ENCODE measurements around the gene SERPINB6.

DNA sequence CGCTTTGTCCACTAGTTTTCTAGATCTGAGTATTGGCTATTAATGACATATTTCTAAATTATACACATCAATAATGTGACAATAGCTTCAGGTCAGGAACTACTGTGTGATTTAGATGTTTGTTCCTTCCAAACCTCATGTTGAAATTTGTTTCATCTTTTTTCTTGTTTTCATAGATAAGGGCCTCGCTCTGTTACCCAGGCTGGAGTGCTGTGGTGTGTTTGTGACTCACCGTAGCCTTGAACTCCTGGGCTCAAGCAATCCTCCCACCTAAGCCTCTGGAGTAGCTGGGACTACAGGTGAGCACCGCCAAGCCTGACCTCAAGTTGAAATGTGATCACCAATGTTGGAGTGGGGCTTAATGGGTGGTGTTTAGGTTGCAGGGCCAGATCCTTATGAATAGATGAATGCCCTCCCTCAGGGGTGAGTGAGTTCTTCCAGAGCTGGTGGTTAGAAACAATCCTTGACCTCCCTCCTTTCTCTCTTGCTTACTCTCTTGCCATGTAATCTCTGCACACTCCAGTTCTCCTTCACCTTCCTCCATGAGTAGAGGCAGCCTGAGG lies 22.5 kb upstream of the SERPINB6 start:
- TF ChIP-seq, protein P1, sequence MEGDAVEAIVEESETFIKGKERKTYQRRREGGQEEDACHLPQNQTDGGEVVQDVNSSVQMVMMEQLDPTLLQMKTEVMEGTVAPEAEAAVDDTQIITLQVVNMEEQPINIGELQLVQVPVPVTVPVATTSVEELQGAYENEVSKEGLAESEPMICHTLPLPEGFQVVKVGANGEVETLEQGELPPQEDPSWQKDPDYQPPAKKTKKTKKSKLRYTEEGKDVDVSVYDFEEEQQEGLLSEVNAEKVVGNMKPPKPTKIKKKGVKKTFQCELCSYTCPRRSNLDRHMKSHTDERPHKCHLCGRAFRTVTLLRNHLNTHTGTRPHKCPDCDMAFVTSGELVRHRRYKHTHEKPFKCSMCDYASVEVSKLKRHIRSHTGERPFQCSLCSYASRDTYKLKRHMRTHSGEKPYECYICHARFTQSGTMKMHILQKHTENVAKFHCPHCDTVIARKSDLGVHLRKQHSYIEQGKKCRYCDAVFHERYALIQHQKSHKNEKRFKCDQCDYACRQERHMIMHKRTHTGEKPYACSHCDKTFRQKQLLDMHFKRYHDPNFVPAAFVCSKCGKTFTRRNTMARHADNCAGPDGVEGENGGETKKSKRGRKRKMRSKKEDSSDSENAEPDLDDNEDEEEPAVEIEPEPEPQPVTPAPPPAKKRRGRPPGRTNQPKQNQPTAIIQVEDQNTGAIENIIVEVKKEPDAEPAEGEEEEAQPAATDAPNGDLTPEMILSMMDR (IDR thresholded peaks at IDR 0.05): no peak
- no peak for TF ChIP-seq POLR2A (IDR thresholded peaks at IDR 0.05)

Measured in uterus (tissue), 2 donors.